ENCODE measurements around the gene EPN3.

The EPN3 gene

GRCh38 chr17:50549969-50550368 is 17.4 kb downstream of the EPN3 start:
- DNase-seq (ENCODE audit: low spot score), result no peak

- DNase-seq (ENCODE audit: low spot score), result peak; percentile 96
Measured at GRCh38 chr17:50550661-50551432, 18.3 kb downstream of the EPN3 start.

- no peak for DNase-seq (ENCODE audit: low spot score)
Measured at GRCh38 chr17:50551433-50551815, 18.9 kb downstream of the EPN3 start.

- DNase-seq (ENCODE audit: low spot score), result no peak
Measured at GRCh38 chr17:50551884-50552283, 19.3 kb downstream of the EPN3 start.

- DNase-seq (ENCODE audit: low spot score), result no peak
Measured at GRCh38 chr17:50554201-50554600, 21.7 kb downstream of the EPN3 start.

- DNase-seq (ENCODE audit: low spot score), result peak; percentile 99
Measured at GRCh38 chr17:50556803-50557202, 24.3 kb downstream of the EPN3 start.

GRCh38 chr17:50557630-50558029 is 25.1 kb downstream of the EPN3 start:
- DNase-seq (ENCODE audit: low spot score), result no peak

GRCh38 chr17:50558091-50558490 is 25.6 kb downstream of the EPN3 start:
- DNase-seq (ENCODE audit: low spot score), result no peak

- DNase-seq (ENCODE audit: low spot score), result no peak
Measured at GRCh38 chr17:50558581-50558940, 26.0 kb downstream of the EPN3 start.

GRCh38 chr17:50558941-50559614 is 26.5 kb downstream of the EPN3 start:
- DNase-seq (ENCODE audit: low spot score), result no peak

- peak; percentile 81 for DNase-seq (ENCODE audit: low spot score)
Measured at GRCh38 chr17:50559674-50560184, 27.2 kb downstream of the EPN3 start.

- peak; percentile 81 for DNase-seq (ENCODE audit: low spot score)
Measured at GRCh38 chr17:50560185-50560824, 27.8 kb downstream of the EPN3 start, which contains the start of gene CACNA1G. Gene CACNA1G (plus strand): TSS chr17:50560715. CDS start chr17:50561460, 745 bp downstream.

GRCh38 chr17:50560931-50561745 is 28.6 kb downstream of the EPN3 start:
- DNase-seq (ENCODE audit: low spot score), result no peak

GRCh38 chr17:50561746-50562141 is 29.2 kb downstream of the EPN3 start:
- no peak for DNase-seq (ENCODE audit: low spot score)

GRCh38 chr17:50562242-50563091 is 29.9 kb downstream of the EPN3 start:
- no peak for DNase-seq (ENCODE audit: low spot score)

GRCh38 chr17:50563092-50563511 is 30.6 kb downstream of the EPN3 start:
- DNase-seq (ENCODE audit: low spot score), result no peak

- DNase-seq (ENCODE audit: low spot score), result peak; percentile 47
Measured at GRCh38 chr17:50564916-50565315, 32.4 kb downstream of the EPN3 start.

- DNase-seq (ENCODE audit: low spot score), result peak; percentile 95
Measured at GRCh38 chr17:50565402-50566350, 33.1 kb downstream of the EPN3 start.

- DNase-seq (ENCODE audit: low spot score), result no peak
Measured at GRCh38 chr17:50566886-50567285, 34.4 kb downstream of the EPN3 start.

GRCh38 chr17:50568659-50569058 is 36.1 kb downstream of the EPN3 start:
- DNase-seq (ENCODE audit: low spot score), result no peak
